ENCODE data around the gene ACTL7B.
"Not testable (repeated sequence)": the region's sequence is repeated elsewhere in the genome, so short reads cannot be mapped to it uniquely, and the experiment has no call there.

ACTL7B gene

GRCh38 chr9:108850293-108850897 lies 5.4 kb downstream of the ACTL7B start:
- no peak overlapping the region for H3K27ac ChIP-seq
- no peak overlapping the region for H3K4me3 ChIP-seq

GRCh38 chr9:108848296-108848695 lies 7.5 kb downstream of the ACTL7B start:
- H3K27ac ChIP-seq, H3K4me3 ChIP-seq: not testable (repeated sequence)

- H3K27ac ChIP-seq, result peak overlapping the region in 1 of 21 experiments; percentile 11
- H3K4me3 ChIP-seq, result no peak overlapping the region
Measured at GRCh38 chr9:108845947-108846346, 9.8 kb downstream of the ACTL7B start.

- H3K4me3 ChIP-seq, result no peak overlapping the region
- no peak overlapping the region for H3K27ac ChIP-seq
Measured at GRCh38 chr9:108845507-108845906, 10.3 kb downstream of the ACTL7B start.

- Histone ChIP-seq H3K27ac (no peak overlapping the region), H3K4me3 (no peak overlapping the region)
Measured at GRCh38 chr9:108844856-108845255, 10.9 kb downstream of the ACTL7B start.

- Histone ChIP-seq H3K27ac (no peak overlapping the region), H3K4me3 (no peak overlapping the region)
Measured at GRCh38 chr9:108844391-108844790, 11.4 kb downstream of the ACTL7B start.

- peak overlapping the region in 1 of 21 experiments; percentile 8 for H3K27ac ChIP-seq
- H3K4me3 ChIP-seq, result no peak overlapping the region
Measured at GRCh38 chr9:108842610-108843295, 13.0 kb downstream of the ACTL7B start.

- H3K27ac ChIP-seq, H3K4me3 ChIP-seq: not testable (repeated sequence)
Measured at GRCh38 chr9:108839561-108839960, 16.2 kb downstream of the ACTL7B start.

- no peak overlapping the region for H3K4me3 ChIP-seq
- no peak overlapping the region for H3K27ac ChIP-seq
Measured at GRCh38 chr9:108838017-108838416, 17.8 kb downstream of the ACTL7B start.

GRCh38 chr9:108837530-108837929 lies 18.3 kb downstream of the ACTL7B start:
- H3K4me3 ChIP-seq, result no peak overlapping the region
- H3K27ac ChIP-seq, result no peak overlapping the region

- no peak overlapping the region for H3K4me3 ChIP-seq
- H3K27ac ChIP-seq, result no peak overlapping the region
Measured at GRCh38 chr9:108836781-108837180, 19.0 kb downstream of the ACTL7B start.

- Histone ChIP-seq H3K4me3 (no peak overlapping the region), H3K27ac (no peak overlapping the region)
Measured at GRCh38 chr9:108836319-108836718, 19.5 kb downstream of the ACTL7B start.

- Histone ChIP-seq H3K27ac (no peak overlapping the region), H3K4me3 (no peak overlapping the region)
Measured at GRCh38 chr9:108835831-108836230, 20.0 kb downstream of the ACTL7B start.

GRCh38 chr9:108834959-108835665 lies 20.7 kb downstream of the ACTL7B start:
- no peak overlapping the region for H3K4me3 ChIP-seq
- no peak overlapping the region for H3K27ac ChIP-seq

- Histone ChIP-seq H3K4me3 (no peak overlapping the region), H3K27ac (peak overlapping the region in 1 of 21 experiments; percentile 58)
Measured at GRCh38 chr9:108832179-108832500, 23.6 kb downstream of the ACTL7B start.

- Histone ChIP-seq H3K27ac (peak overlapping the region in 1 of 21 experiments; percentile 58), H3K4me3 (no peak overlapping the region)
Measured at GRCh38 chr9:108831496-108832178, 24.1 kb downstream of the ACTL7B start.

GRCh38 chr9:108830272-108830671 lies 25.5 kb downstream of the ACTL7B start:
- H3K4me3 ChIP-seq, result no peak overlapping the region
- no peak overlapping the region for H3K27ac ChIP-seq

GRCh38 chr9:108823829-108824228 lies 32.0 kb downstream of the ACTL7B start:
- Histone ChIP-seq H3K27ac (no peak overlapping the region), H3K4me3 (no peak overlapping the region)

GRCh38 chr9:108816037-108816436 lies 39.7 kb downstream of the ACTL7B start:
- Histone ChIP-seq H3K27ac (no peak overlapping the region), H3K4me3 (no peak overlapping the region)

GRCh38 chr9:108815156-108815555 lies 40.6 kb downstream of the ACTL7B start:
- no peak overlapping the region for H3K27ac ChIP-seq
- H3K4me3 ChIP-seq, result no peak overlapping the region
